Fibroblast of lung (primary cell): ENCODE data around the gene SLC35A2.

Experiments
- CTCF ChIP-seq, 2 donors: IDR thresholded peaks in 1 of 2; conservative IDR thresholded peaks in 1 of 2; 1 replicate in 1 of 2; 2 replicates in 1 of 2; pipeline ENCODE4 v1.5.1; 2011 to 2012; ENCODE audit warnings: low read length in 2 of 2, control low read depth in 1 of 2, inconsistent platforms in 1 of 2, low read depth in 1 of 2, mild to moderate bottlenecking in 1 of 2
- EZH2 ChIP-seq: IDR thresholded peaks from 2 replicates; pipeline ENCODE4 v1.5.1; 2012; ENCODE audit warnings: low read length, control low read depth, mild to moderate bottlenecking; ENCODE audit errors: missing control alignments

DNA sequence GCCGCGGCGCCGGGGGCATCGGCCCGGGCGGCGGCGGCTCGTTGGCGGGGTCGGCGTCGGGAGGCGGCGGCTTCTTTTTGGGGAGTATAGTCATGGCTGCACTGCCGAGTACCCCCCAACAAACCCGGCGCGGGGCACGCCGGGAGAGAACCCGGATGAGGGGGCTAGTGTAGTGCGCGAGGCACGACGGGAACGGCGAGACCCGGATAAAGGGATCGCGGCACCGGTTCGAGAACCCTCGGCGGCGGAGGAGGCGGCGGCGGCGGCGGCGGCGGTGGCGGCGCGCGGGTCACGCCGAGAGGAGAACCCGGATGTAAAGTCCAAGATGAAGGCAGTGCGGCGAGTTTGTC is 46.0 kb upstream of the SLC35A2 start, which contains the start of gene OTUD5:
- TF ChIP-seq EZH2 = no peak
- TF ChIP-seq CTCF (conservative IDR thresholded peaks at IDR 0.05 in 1 of 2, IDR thresholded peaks at IDR 0.05 in 1 of 2; ENCODE audit: low read depth in 1 of 2, low read length in 2 of 2) = no peak
